Hippocampal formation (tissue), 2 donors: ENCODE data around the gene COL25A1.

Source experiments
- DNase-seq, 2 donors: peaks; one replicate each; lab custom pipeline; 2025; lab: John Stamatoyannopoulos, UW

COL25A1 gene

DNA sequence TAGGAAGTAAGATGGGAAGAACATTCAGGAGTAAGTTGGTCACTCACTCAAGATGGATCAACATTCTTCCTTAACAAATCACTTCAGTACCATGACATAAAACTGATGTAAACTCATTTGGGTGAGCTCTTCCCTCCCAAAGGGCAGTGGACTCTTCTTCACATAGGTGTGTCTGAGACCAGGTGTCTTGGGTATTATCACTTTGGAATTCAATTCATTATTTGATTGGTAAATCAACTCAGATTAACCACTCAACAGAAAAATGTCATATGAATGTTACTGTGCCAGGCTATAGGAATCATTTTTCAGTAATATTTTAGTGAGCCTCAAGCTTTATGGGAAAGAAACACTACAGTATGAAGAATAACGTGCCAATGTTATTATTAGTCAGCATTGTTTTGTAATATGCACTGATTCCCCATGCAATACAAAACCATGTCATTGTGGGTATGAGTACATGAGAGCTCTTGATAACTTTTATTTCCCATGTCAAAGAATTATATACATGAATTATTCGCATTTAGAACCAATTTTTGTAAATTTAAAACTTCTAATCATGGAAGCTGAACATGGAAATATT lies 481.0 kb downstream of the COL25A1 start:
- DNase-seq = no peak

GRCh38 chr4:108820492-108821350 lies 481.7 kb downstream of the COL25A1 start:
- DNase-seq = no peak

DNA sequence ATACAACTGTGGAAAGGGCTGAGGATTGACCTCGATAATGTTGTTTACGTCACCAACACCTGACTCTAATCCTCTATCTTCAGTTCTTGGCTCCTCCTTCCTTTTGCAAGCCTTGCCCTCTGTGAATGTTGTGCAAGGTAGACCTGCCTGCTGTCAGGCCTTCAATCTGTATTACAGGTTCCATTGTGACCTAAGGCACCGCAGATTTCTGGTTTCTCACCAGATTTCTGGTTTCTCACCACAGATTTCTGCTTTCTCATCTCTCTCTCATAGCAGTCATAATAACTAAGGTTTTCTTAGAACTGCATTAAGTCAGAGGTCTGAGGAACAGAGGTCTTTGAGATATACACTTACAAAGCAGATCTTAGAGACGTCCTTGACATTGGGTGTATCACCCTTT lies 488.1 kb downstream of the COL25A1 start:
- no peak for DNase-seq

DNA sequence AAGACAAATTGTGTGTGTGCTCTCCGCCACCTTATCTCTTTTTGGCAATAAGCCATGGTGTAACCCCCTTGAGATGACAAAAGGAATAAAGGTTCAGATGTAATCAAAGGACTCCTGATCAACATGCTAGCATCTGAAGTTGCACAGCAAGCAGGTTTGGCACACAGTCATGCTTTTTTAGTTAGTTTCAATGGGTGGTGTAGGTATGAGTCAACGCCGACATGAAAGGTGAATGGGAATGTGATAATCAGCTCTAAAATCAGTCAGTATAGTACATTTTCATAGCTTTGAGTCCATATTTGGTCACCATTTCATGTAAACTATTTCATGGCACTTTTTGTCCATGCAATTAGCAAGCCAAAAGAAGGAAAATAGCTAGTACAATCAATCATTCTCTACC lies 489.2 kb downstream of the COL25A1 start:
- no peak for DNase-seq

GRCh38 chr4:108811486-108811885 lies 491.0 kb downstream of the COL25A1 start:
- no peak for DNase-seq

GRCh38 chr4:108810087-108810486 lies 492.4 kb downstream of the COL25A1 start:
- no peak for DNase-seq

GRCh38 chr4:108804648-108805273 lies 497.7 kb downstream of the COL25A1 start:
- no peak for DNase-seq

DNA sequence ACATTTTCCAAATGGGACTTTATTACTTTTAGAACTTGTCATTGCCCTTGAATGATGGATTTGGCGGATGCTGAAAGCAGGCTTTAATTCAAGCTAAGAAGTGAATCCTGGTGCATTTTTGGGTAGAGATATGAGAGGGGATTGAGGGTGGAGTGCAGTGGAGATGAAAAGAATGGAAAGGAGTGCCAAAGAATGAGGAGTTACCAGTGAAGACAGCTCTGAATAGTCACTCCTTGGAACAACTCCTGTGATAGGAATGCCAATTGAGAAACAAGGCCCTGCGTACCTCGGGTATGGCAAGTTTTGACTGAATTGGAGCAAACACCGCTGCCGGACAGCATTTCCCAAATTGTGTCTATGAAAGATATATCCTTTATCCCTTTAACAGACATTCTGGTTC lies 503.2 kb downstream of the COL25A1 start:
- DNase-seq = no peak

DNA sequence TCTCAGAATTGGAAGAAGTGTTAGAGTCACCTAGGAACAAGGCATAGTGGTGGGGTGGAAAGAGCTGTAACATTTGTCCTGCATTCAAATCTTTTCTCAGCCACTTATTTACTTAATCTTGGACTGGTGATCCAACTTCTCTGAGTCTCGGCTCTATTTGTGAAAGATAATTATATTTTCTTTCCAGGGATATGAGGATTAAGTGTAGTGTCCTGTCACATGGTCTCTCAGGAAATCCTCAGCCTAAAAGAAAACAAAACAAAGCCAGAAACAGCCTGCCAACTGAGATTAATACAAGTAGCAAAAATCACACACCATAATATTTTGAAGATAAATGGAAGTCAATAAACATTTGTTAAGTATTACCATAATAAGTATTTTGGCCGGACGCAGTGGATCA lies 506.3 kb downstream of the COL25A1 start:
- no peak for DNase-seq

DNA sequence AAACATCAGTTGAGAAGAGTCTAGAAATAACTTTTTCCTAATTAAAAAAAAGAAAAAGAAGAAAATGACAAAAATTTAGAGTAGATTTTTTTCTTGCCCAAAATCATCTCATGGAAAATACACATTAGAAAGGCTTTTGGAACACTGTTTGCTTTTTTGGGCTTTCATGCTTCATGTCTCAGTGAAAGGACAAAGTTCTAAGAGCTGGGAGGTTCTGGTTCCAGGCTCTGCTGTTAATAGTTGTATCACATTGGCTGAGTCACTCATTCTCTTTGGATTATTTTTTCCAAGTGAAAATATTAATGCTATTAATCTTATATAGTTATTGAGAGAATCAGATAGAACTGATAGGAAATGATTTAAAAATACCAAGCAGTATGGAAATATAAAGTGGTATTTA lies 506.7 kb downstream of the COL25A1 start:
- DNase-seq = no peak

DNA sequence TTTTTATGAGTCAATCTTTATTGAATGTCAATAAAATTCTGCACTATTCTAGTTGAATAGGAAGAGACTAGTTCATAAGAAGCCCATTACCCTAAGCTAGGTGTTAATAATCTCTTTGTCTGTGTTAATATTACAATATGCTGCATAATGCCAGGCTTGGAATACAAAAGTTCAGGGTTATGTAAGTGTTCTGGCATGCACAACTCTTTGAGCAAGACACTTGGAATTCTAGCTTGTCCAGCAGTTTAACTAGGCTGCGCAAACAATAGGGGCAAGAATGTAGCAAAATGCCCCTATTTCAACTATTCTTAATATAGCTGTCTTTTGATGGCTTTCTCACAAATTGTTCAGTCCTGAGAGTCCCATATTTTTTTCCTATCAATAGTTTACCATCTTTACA lies 508.3 kb downstream of the COL25A1 start:
- peak in 1 of 2 donors; percentile 33 for DNase-seq

DNA sequence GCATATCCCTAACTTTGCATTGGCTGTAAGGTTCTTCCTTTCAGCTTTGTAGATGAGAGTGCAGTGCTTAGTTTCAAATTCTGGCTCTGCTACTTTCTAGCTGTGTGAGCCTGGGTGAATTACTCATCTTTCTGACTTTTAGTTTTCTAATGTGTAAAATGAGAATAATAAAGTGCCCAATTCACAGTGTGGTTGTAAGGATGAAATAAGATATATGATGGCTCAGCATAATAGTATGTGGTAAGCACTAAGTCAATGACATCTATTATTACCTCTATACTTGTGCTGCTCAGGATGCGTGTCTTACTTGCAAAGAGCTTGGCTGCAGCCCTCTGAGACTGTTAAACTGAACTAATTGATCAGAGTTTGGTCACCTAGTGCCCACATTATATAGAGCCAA lies 509.0 kb downstream of the COL25A1 start:
- DNase-seq = no peak

- DNase-seq = no peak
Measured at GRCh38 chr4:108788731-108789130, 513.7 kb downstream of the COL25A1 start.

DNA sequence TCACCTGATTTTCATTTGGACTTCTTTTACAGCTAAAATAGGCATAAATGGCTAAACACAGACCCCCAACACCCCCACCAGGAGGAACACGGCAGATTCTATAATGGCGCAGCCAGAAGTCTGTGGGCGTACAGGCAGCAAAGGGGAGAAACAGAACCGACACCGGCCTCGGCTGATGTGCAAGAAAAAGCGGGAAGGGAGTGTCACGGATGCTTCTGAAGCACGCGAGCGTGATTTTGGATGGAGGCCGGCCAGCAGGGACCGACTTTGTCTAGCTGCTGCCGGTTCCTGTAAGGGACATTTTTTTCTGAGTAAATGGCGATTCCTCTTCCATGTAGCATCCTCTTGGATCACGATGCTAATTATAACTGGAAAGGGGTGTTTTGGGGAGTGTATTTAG lies 514.7 kb downstream of the COL25A1 start:
- no peak for DNase-seq

DNA sequence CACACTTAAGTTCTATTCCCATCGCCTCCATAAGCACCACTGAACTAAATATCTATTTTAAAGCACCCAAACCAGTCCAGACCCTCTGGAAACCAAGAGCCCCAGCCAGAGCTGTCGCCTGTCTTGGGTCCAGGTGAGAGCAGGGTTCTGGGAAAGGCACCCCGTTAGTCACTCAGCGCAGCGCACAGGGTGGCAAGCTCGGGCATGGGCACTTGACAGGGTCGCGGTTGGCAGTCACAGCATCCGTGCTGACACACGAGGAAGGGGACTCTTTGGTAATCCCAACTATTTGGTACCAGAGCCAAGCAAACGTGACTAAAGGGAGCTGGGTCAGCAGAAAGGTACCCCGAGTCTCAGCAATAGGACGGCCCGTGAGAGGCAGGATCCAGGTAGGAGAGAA lies 515.4 kb downstream of the COL25A1 start:
- DNase-seq = no peak

GRCh38 chr4:108786351-108786750 lies 516.1 kb downstream of the COL25A1 start:
- no peak for DNase-seq

DNA sequence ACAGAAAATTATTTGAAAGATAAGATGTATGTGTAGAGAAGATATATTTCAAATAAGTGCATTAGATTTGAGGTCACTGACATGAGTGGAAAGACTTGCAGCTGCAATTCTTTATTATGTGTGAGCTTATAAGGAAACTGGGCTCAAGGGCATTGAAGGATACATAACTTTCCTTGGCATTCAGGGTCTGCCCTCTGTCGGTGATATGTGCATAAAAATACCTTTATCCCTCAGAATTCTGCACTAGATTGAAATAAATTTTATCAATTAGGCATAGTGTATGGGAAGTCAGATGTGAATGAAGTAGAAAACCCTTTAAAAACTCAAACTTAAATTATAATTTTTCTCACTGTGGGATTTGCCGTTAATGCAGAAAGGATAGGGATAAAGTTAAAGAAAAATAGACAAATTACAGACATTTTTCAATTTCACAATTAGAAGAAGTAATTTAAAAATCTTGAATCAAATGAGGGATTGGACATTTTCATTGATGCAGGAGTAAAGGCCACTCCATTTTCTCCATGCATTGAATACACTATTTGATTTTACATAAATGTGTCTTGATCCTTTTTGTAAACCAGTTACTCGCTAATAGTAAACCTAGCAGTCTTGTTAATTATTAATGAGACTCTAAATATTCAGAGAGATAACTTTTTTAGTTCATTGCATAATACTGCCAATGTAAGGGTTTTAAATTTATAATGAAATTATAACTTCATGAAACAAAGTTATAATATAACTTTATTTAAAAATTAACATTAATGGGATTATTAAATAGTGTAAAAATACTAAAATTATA lies 518.6 kb downstream of the COL25A1 start:
- no peak for DNase-seq

GRCh38 chr4:108779958-108780357 lies 522.5 kb downstream of the COL25A1 start:
- DNase-seq = no peak

- DNase-seq = no peak
Measured at GRCh38 chr4:108777388-108777787, 525.1 kb downstream of the COL25A1 start.

- DNase-seq = no peak
Measured at GRCh38 chr4:108775921-108776320, 526.5 kb downstream of the COL25A1 start.

- DNase-seq = peak; percentile 10 to 36
Measured at GRCh38 chr4:108774809-108775530, 527.5 kb downstream of the COL25A1 start.

- no peak for DNase-seq
Measured at GRCh38 chr4:108772402-108772801, 530.1 kb downstream of the COL25A1 start.
